Muscle layer of colon (tissue), 2 donors: ENCODE results near the gene NR1H4.
"Not testable (repeated sequence)": the region's sequence is repeated elsewhere in the genome, so short reads cannot be mapped to it uniquely, and the experiment has no call there.

ENCODE experiments used
- H3K27ac ChIP-seq: one replicate; pipeline ENCODE4 v1.7.0; 2013; ENCODE audit warnings: low read depth, mild to moderate bottlenecking, low read length, moderate library complexity
- H3K27me3 ChIP-seq, 2 donors: one replicate each; pipeline ENCODE4 v1.7.0; 2013; ENCODE audit warnings: low read length in 2 of 2, mild to moderate bottlenecking in 2 of 2; ENCODE audit not compliant: insufficient read depth in 2 of 2, control insufficient read depth in 1 of 2
- H3K36me3 ChIP-seq: one replicate; pipeline ENCODE4 v1.7.0; 2013; ENCODE audit warnings: mild to moderate bottlenecking, low read length; ENCODE audit not compliant: insufficient read depth
- H3K4me1 ChIP-seq: one replicate; pipeline ENCODE4 v1.7.0; 2013; ENCODE audit warnings: mild to moderate bottlenecking, low read length; ENCODE audit not compliant: insufficient read depth
- H3K4me3 ChIP-seq, 2 donors: one replicate each; pipeline ENCODE4 v1.7.0; 2013; ENCODE audit warnings: low read length in 2 of 2, low read depth in 1 of 2, mild to moderate bottlenecking in 1 of 2, moderate library complexity in 1 of 2
- H3K9ac ChIP-seq: one replicate; pipeline ENCODE4 v1.7.0; 2013; ENCODE audit warnings: low read length
- H3K9me3 ChIP-seq: one replicate; pipeline ENCODE4 v1.7.0; 2013; ENCODE audit warnings: mild to moderate bottlenecking, low read length
- donor health status: abdominal sarcoma.
- donor health status: Adenocarcinoma of cecum.

NR1H4 gene

GRCh38 chr12:100473716-100474150 is at the start of gene NR1H4:
TSS of gene NR1H4 (plus strand) at chr12:100473866. CDS start at chr12:100493324, 19,458 bp downstream.
- H3K9me3 ChIP-seq, result no peaks in the 10 kb centered on the region
- peaks cover 4% of the 10 kb centered on the region for H3K4me1 ChIP-seq
- H3K4me3 ChIP-seq, result no peak within 1 kb of the TSS
- H3K36me3 ChIP-seq, result no peaks in the 10 kb centered on the region
- H3K27ac ChIP-seq, result no peak within 1 kb of the TSS
- H3K27me3 ChIP-seq, result no peaks in the 10 kb centered on the region
- H3K9ac ChIP-seq, result no peak within 1 kb of the TSS

DNA sequence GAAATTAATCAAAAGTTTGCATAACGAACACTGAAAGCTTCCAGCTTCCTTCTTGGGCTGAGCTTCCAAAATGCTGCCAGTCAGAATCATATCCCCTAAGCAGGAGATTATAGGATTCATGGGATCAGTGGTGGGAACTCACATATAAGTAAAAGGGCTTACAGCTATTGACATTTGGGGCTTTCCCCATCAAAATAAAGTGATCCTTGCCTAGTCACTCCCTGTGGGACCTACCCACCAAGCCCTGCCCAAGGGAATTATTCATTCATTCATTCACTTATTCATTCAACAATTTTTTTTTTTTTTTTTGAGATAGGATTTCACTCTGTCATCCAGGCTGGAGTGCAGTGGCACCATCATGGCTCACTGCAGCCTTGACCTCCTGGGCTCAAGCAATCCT is 47.5 kb upstream of the NR1H4 start:
- Histone ChIP-seq H3K9ac (no peak overlapping the region), H3K36me3 (no peaks in the 10 kb centered on the region), H3K9me3 (no peaks in the 10 kb centered on the region), H3K27me3 (no peaks in the 10 kb centered on the region), H3K4me1 (no peaks in the 10 kb centered on the region), H3K27ac (no peak overlapping the region), H3K4me3 (no peak overlapping the region)

DNA sequence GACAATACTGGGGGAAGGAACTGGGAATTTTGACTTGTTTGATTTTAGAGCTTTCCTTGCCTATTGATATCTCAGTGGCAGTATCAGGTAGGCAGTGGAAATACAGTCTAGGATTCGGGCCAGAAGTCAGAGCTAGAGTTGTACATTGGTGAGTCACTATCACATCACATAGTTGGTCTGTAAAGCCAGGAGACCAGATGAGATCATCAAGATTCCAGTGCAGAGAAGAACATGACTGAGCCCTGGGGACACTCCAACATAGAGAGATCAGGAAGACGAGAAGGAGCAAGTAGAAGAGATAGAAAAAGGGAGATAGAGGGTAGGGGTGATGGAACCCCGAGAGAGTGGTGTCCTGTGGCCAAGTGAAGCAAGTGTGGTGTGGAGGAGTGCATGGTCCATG is 46.6 kb upstream of the NR1H4 start:
- Histone ChIP-seq H3K27me3 (no peaks in the 10 kb centered on the region), H3K36me3 (no peaks in the 10 kb centered on the region), H3K4me3 (no peak overlapping the region), H3K9me3 (no peaks in the 10 kb centered on the region), H3K27ac (no peak overlapping the region), H3K9ac (no peak overlapping the region), H3K4me1 (no peaks in the 10 kb centered on the region)

- H3K4me3 ChIP-seq, H3K27ac ChIP-seq, H3K27me3 ChIP-seq, H3K9ac ChIP-seq, H3K4me1 ChIP-seq, H3K36me3 ChIP-seq, H3K9me3 ChIP-seq: not testable (repeated sequence)
Measured at GRCh38 chr12:100430251-100430650, 43.4 kb upstream of the NR1H4 start.

DNA sequence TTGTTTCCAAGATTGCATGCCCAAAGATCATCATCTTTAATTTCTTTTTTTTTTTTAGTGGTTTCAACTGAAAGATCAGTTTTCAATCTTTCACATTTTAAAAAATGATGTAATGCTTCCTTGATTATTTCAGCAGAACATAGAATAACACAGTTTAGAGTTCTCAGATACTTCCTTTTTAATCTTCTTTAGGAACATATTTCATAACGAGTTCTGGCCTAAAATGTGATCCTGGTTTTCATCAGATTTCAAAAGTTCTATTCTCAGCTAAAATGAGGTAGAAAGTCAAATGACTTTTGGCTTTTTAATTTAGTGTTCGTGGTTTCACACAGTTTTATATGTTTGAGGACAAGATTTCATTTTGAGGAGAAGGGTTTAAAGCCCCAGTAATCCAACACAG is 40.0 kb upstream of the NR1H4 start:
- Histone ChIP-seq H3K9me3 (no peaks in the 10 kb centered on the region), H3K27ac (no peak overlapping the region)

GRCh38 chr12:100434177-100434576 is 39.5 kb upstream of the NR1H4 start:
- no peaks in the 10 kb centered on the region for H3K36me3 ChIP-seq
- no peak overlapping the region for H3K4me3 ChIP-seq
- H3K9me3 ChIP-seq, result no peaks in the 10 kb centered on the region
- H3K27me3 ChIP-seq, result no peaks in the 10 kb centered on the region
- H3K4me1 ChIP-seq, result no peaks in the 10 kb centered on the region
- H3K27ac ChIP-seq, result no peak overlapping the region
- no peak overlapping the region for H3K9ac ChIP-seq

More for the DNA sequence above, 40.0 kb upstream of the NR1H4 start:
- Histone ChIP-seq H3K36me3 (no peaks in the 10 kb centered on the region), H3K4me1 (no peaks in the 10 kb centered on the region), H3K4me3 (no peak overlapping the region), H3K27me3 (no peaks in the 10 kb centered on the region), H3K9ac (no peak overlapping the region)

- Histone ChIP-seq H3K36me3 (no peaks in the 10 kb centered on the region), H3K4me1 (no peaks in the 10 kb centered on the region), H3K4me3 (no peak overlapping the region), H3K27ac (no peak overlapping the region), H3K27me3 (no peaks in the 10 kb centered on the region), H3K9me3 (no peaks in the 10 kb centered on the region), H3K9ac (no peak overlapping the region)
Measured at GRCh38 chr12:100435957-100436356, 37.7 kb upstream of the NR1H4 start.

GRCh38 chr12:100437038-100437841 is 36.4 kb upstream of the NR1H4 start:
- H3K4me1 ChIP-seq, result no peaks in the 10 kb centered on the region
- no peaks in the 10 kb centered on the region for H3K9me3 ChIP-seq
- no peaks in the 10 kb centered on the region for H3K36me3 ChIP-seq
- no peak overlapping the region for H3K4me3 ChIP-seq
- no peak overlapping the region for H3K9ac ChIP-seq
- no peak overlapping the region for H3K27ac ChIP-seq
- H3K27me3 ChIP-seq, result no peaks in the 10 kb centered on the region

GRCh38 chr12:100439797-100440196 is 33.9 kb upstream of the NR1H4 start:
- Histone ChIP-seq H3K27ac (no peak overlapping the region), H3K27me3 (no peaks in the 10 kb centered on the region), H3K4me3 (no peak overlapping the region), H3K4me1 (no peaks in the 10 kb centered on the region), H3K9ac (no peak overlapping the region), H3K9me3 (no peaks in the 10 kb centered on the region), H3K36me3 (no peaks in the 10 kb centered on the region)

- Histone ChIP-seq H3K36me3 (no peaks in the 10 kb centered on the region), H3K9me3 (no peaks in the 10 kb centered on the region)
Measured at GRCh38 chr12:100442403-100442802, 31.3 kb upstream of the NR1H4 start.

DNA sequence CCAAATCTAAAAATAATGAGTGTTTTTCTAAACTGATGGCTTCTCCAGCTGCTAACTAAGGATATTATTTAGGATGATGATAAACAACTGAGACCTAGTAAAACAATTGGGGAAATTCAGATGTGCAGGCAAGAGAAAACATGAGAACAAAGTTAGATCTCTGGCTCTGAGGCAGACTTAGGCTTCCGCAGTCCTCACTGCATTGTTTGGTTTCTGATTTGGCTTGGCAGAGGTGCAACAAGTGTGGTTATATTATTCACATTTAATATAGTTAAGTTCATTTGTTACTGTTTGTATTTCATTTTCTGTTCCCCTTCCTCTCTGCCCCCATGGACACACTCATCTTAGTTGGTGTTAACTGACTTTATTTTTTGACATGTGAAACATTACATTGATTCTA is 30.2 kb upstream of the NR1H4 start:
- H3K9ac ChIP-seq, result no peak overlapping the region
- H3K36me3 ChIP-seq, result no peaks in the 10 kb centered on the region
- H3K9me3 ChIP-seq, result no peaks in the 10 kb centered on the region
- no peak overlapping the region for H3K4me3 ChIP-seq
- no peak overlapping the region for H3K27ac ChIP-seq
- no peaks in the 10 kb centered on the region for H3K27me3 ChIP-seq
- H3K4me1 ChIP-seq, result peaks cover 6% of the 10 kb centered on the region

More at GRCh38 chr12:100442403-100442802, 31.3 kb upstream of the NR1H4 start:
- H3K9ac ChIP-seq, result no peak overlapping the region
- no peaks in the 10 kb centered on the region for H3K27me3 ChIP-seq
- no peak overlapping the region for H3K4me3 ChIP-seq
- peaks cover 3% of the 10 kb centered on the region for H3K4me1 ChIP-seq
- H3K27ac ChIP-seq, result no peak overlapping the region

- no peak overlapping the region for H3K27ac ChIP-seq
- H3K4me3 ChIP-seq, result no peak overlapping the region
- H3K36me3 ChIP-seq, result no peaks in the 10 kb centered on the region
- peaks cover 6% of the 10 kb centered on the region for H3K4me1 ChIP-seq
- no peak overlapping the region for H3K9ac ChIP-seq
- H3K27me3 ChIP-seq, result no peaks in the 10 kb centered on the region
- H3K9me3 ChIP-seq, result no peaks in the 10 kb centered on the region
Measured at GRCh38 chr12:100445081-100445481, 28.6 kb upstream of the NR1H4 start.
